ENCODE data around the gene NCAM1. TPM values are rescaled to one million over a fixed set of nuclear protein-coding genes. Genes with fewer than 3 reads are reported as not detected.
A peak's percentile ranks its signal among the peaks of the same experiment; 100 is the strongest.

NCAM1 gene
- total and polyA plus RNA-seq, 2 donors from 2014 or later = 1.7 to 3.0 TPM

DNA sequence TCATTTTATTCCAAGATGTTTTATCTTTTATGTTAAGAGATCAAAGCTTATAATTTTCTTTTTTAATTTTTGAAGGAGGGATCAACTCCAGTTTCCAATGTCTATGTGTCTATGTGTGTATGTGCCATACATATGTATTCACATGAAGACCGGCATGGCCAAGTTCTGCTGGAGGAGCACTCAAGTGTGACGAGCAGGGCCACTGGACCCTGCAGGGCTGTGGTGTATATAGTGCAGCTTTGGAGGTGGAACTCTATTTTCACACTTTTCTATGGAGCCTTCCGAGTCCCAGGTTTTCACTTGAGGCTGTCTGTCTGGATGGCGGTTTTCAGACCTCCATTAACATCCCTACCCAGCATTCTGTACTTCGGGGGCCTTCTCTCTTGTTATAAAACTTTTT, 316.7 kb downstream of the NCAM1 start:
- FAIRE-seq (no peak), DNase-seq (no peak)
- Histone ChIP-seq H3K36me3 (ENCODE audit: control insufficient read depth in 2 of 3, insufficient read depth in 3 of 3, low read length in 3 of 3) (no peaks in the 10 kb centered on the region), H3K9me3 (ENCODE audit: control insufficient read depth in 2 of 3, insufficient read depth in 1 of 3, low read length in 3 of 3) (no peaks in the 10 kb centered on the region), H3K4me3 (ENCODE audit: low read length in 3 of 3) (no peak overlapping the region), H3K4me1 (ENCODE audit: control insufficient read depth in 2 of 3, insufficient read depth in 2 of 3, low read depth in 1 of 3, low read length in 3 of 3) (no peaks in the 10 kb centered on the region), H3K9ac (ENCODE audit: low read length in 3 of 3) (no peak overlapping the region), H3K27ac (ENCODE audit: low read depth in 2 of 2, low read length in 2 of 2) (no peak overlapping the region), H3K27me3 (ENCODE audit: control insufficient read depth, insufficient read depth, low read length) (no peaks in the 10 kb centered on the region)
- intact Hi-C loops (cut with DNase I) = no loop called here
- no peak for TF ChIP-seq CTCF (IDR thresholded peaks at IDR 0.05; ENCODE audit: borderline replicate concordance, extremely low read depth, insufficient read depth)

DNA sequence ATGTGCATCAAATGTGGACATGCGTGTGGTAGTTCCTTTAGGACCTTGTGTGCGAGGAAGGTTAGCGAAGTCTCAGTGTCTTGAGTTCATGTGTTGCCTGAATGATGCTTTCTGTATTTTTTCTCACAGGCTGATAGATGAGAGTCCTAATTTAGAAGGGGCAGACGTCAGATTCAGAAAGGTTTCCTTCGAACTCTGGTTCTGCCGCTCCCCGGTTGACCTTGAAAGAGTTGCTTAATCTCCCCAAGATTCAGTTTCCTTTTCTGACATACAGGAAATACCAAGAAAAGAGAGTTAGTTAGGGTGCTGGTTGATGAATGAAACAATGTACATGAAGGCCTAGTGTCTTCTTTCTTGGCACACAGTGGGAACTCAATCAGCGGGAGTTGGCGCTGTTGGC, 317.3 kb downstream of the NCAM1 start:
- no peaks in the 10 kb centered on the region for H3K4me1 ChIP-seq (ENCODE audit: control insufficient read depth in 2 of 3, insufficient read depth in 2 of 3, low read depth in 1 of 3, low read length in 3 of 3)
- TF ChIP-seq CTCF (IDR thresholded peaks at IDR 0.05; ENCODE audit: borderline replicate concordance, extremely low read depth, insufficient read depth) = no peak

GRCh38 chr11:113278925-113279324, 317.7 kb downstream of the NCAM1 start:
- TF ChIP-seq CTCF (IDR thresholded peaks at IDR 0.05; ENCODE audit: borderline replicate concordance, extremely low read depth, insufficient read depth) = no peak
- intact Hi-C loops (cut with DNase I) = no loop called here
- Histone ChIP-seq H3K27ac (ENCODE audit: low read depth in 2 of 2, low read length in 2 of 2) (no peak overlapping the region), H3K27me3 (ENCODE audit: control insufficient read depth, insufficient read depth, low read length) (no peaks in the 10 kb centered on the region), H3K4me3 (ENCODE audit: low read length in 3 of 3) (no peak overlapping the region), H3K4me1 (ENCODE audit: control insufficient read depth in 2 of 3, insufficient read depth in 2 of 3, low read depth in 1 of 3, low read length in 3 of 3) (no peaks in the 10 kb centered on the region), H3K36me3 (ENCODE audit: control insufficient read depth in 2 of 3, insufficient read depth in 3 of 3, low read length in 3 of 3) (no peaks in the 10 kb centered on the region), H3K9ac (ENCODE audit: low read length in 3 of 3) (no peak overlapping the region), H3K9me3 (ENCODE audit: control insufficient read depth in 2 of 3, insufficient read depth in 1 of 3, low read length in 3 of 3) (no peaks in the 10 kb centered on the region)
- DNase-seq (peak in 1 of 5 donors; percentile 41), FAIRE-seq (no peak)

More for the DNA sequence above, 317.3 kb downstream of the NCAM1 start:
- no peak overlapping the region for H3K27ac ChIP-seq (ENCODE audit: low read depth in 2 of 2, low read length in 2 of 2)
- H3K27me3 ChIP-seq (ENCODE audit: control insufficient read depth, insufficient read depth, low read length) = no peaks in the 10 kb centered on the region
- intact Hi-C loops (cut with DNase I) = no loop called here
- H3K9me3 ChIP-seq (ENCODE audit: control insufficient read depth in 2 of 3, insufficient read depth in 1 of 3, low read length in 3 of 3) = no peaks in the 10 kb centered on the region
- H3K36me3 ChIP-seq (ENCODE audit: control insufficient read depth in 2 of 3, insufficient read depth in 3 of 3, low read length in 3 of 3) = no peaks in the 10 kb centered on the region
- DNase-seq = no peak
- H3K9ac ChIP-seq (ENCODE audit: low read length in 3 of 3) = no peak overlapping the region
- H3K4me3 ChIP-seq (ENCODE audit: low read length in 3 of 3) = no peak overlapping the region
- FAIRE-seq = no peak

DNA sequence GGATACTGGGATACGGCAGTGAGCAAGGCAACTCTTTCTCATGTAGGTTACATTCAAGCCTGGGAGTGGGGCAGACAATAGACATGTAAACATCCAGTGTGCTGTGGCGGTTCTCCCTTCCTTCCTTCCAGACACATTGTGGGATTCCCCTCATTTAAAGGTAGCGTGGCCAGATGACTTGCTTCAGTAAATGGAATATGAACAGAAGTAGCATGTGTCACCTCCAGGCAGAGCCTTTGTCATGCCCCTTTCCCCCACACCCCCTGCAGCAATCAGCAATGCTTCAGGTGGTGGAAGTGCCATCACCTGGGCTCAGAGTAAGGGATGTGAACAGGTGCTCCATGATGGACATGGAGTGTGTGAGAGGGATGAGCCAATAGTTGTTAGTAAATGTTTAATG, 318.4 kb downstream of the NCAM1 start:
- no peak for TF ChIP-seq CTCF (IDR thresholded peaks at IDR 0.05; ENCODE audit: borderline replicate concordance, extremely low read depth, insufficient read depth)
- Histone ChIP-seq H3K4me3 (ENCODE audit: low read length in 3 of 3) (no peak overlapping the region), H3K9me3 (ENCODE audit: control insufficient read depth in 2 of 3, insufficient read depth in 1 of 3, low read length in 3 of 3) (no peaks in the 10 kb centered on the region), H3K9ac (ENCODE audit: low read length in 3 of 3) (no peak overlapping the region), H3K27ac (ENCODE audit: low read depth in 2 of 2, low read length in 2 of 2) (no peak overlapping the region), H3K4me1 (ENCODE audit: control insufficient read depth in 2 of 3, insufficient read depth in 2 of 3, low read depth in 1 of 3, low read length in 3 of 3) (no peaks in the 10 kb centered on the region), H3K27me3 (ENCODE audit: control insufficient read depth, insufficient read depth, low read length) (no peaks in the 10 kb centered on the region), H3K36me3 (ENCODE audit: control insufficient read depth in 2 of 3, insufficient read depth in 3 of 3, low read length in 3 of 3) (no peaks in the 10 kb centered on the region)
- no peak for FAIRE-seq
- intact Hi-C loops (cut with DNase I) = no loop called here
- DNase-seq = no peak
